ENCODE measurements around the gene CTSD. TPM values are rescaled to one million over a fixed set of nuclear protein-coding genes. Genes with fewer than 3 reads are reported as not detected.
"Not testable (repeated sequence)": the region's sequence is repeated elsewhere in the genome, so short reads cannot be mapped to it uniquely, and the experiment has no call there.

CTSD gene
- 564 TPM for total RNA-seq

- DNase-seq (ENCODE audit: low spot score) (peak; percentile 93), ATAC-seq (peak; percentile 75)
Measured at GRCh38 chr11:1763796-1764661, at the start of gene CTSD. TSS of gene CTSD (minus strand) at chr11:1763927. CDS start at chr11:1763859, 68 bp downstream.

DNA sequence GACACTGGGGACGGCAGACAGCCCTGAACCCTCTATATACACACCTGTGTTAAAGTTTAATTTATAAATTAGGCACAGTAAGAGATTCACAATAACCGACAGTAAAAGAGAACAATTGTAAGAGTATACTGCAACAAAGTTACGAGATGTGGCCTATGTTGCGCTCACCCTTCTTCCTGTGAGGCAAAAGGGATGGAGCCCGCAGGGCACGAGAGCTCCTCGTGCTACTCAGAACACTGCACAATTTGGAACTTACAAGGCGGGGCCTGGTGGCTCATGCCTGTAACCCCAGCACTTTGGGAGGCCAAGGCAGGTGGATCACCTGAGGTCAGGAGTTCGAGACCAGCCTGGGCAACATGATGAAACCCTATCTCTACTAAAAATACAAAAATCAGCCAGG lies 49.6 kb upstream of the CTSD start:
- not testable (repeated sequence) for DNase-seq (ENCODE audit: low spot score); ATAC-seq

DNA sequence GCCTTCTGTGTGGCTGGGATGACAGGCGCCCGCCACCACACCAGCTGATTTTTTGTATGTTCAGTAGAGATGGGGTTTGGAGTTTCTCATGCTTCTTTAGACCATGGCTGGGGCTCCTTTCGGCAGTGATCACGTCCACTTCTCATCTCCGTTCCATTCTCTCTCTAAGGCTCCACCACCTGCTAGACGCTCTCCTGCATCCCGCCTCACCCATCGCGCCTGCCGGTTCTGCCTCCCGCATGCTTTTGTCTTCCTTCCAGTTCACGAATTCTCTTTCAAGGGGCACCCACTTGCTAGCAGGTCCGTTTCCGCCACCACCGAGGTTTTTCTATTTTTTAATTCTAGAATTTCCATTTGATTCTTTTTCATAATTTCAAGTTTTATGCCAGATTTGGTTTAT lies 49.1 kb upstream of the CTSD start:
- ATAC-seq, result no peak
- DNase-seq (ENCODE audit: low spot score), result no peak

DNA sequence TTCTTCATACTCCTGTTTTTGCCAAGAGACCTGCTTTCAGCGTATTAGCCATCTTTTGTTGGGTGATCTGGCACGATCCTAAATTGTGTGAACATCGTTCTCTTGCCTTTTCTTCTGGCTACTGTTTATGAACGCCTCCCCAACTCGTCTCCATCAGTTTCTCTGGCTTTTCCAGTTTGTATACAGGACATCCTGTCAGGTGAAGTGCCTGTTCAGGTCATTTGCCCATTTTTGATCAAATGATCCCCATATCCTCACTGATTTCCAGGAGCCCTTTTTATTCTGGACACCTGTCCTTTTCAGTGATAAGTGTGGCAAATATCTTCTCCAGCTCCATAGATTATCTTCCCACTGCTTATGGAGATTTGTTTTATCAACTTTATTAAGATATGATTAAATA lies 48.5 kb upstream of the CTSD start:
- ATAC-seq (no peak), DNase-seq (ENCODE audit: low spot score) (no peak)

GRCh38 chr11:1810761-1811160 lies 47.0 kb upstream of the CTSD start:
- no peak for ATAC-seq
- no peak for DNase-seq (ENCODE audit: low spot score)

DNA sequence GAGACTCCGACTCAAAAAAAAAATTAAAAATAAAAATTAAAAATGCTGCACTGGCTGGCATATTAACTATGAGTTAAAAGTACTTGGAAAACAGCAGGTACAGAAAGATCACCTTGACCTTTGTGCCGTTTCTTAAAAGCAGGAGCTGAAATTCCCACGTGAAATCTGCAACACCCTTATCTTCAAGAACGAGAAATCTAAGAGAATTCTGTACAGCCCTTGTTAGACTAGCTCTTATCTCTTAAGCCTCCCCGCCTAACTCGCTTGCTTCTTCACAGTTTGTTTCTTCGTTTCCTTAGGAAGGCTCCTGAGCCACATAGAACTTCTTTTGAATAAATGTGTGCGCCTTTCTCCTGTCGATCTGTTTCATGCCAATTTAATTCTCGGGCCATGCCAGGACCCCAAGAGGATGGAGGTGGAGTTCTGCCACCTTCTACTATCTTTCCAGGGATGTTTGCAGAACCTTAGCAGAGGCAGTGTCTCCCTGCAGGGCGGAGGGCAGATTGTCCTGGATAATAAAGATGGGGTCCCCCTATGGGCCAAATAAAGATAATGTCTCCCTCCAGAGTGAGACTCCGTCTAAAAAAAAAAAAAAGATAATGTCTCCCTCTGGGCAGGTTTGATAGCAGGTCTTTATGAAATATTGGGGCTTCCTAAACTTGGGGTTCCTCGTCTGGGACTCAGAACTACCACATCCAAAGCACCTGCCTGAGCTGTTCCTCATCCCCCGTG lies 43.7 kb upstream of the CTSD start:
- DNase-seq (ENCODE audit: low spot score), result no peak
- ATAC-seq, result no peak

DNA sequence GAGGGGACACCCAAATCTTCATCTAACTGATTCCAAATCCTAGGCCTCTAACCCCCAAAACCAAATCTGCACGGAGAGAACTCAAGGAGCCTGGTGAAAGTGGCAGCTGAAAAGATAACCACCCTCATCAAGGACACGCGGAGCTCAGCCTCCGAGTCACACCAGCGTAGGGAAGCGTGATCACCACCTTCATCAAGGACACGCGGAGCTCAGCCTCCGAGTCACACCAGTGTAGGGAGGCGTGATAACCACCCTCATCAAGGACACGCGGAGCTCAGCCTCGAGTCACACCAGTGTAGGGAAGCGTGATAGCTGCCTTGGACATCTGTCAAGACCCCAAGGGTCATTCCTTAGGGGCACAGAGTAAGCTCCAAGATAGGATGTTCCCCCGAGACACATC lies 41.8 kb upstream of the CTSD start:
- DNase-seq (ENCODE audit: low spot score) (no peak), ATAC-seq (no peak)

DNA sequence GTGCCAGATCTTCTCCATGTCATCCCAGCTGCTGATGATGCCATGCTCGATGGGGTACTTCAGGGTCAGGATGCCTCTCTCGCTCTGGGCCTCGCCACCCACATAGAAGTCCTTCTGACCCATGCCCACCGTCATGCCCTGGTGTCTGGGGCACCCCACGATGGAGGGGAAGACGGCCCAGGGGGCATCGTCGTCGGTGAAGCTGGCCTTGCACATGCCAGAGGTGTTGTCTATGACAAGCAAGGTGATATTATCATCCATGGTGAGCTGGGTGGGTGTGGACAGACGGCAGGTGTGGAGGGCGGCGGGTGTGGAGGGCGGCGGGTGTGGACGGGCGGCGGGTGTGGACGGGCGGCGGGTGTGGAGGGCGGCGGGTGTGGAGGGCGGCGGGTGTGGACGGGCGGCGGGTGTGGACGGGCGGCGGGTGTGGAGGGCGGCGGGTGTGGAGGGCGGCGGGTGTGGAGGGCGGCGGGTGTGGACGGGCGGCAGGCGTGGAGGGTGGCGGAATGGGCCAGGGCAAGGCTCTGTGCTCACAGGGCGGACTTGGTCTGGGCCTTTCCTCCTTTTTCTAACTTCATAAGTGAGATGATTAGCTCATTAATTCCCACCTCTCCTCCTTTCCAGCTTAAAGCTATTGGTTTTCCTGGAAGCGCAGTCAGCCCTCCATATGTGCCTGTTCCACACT lies 40.2 kb upstream of the CTSD start:
- DNase-seq (ENCODE audit: low spot score); ATAC-seq: not testable (repeated sequence)

DNA sequence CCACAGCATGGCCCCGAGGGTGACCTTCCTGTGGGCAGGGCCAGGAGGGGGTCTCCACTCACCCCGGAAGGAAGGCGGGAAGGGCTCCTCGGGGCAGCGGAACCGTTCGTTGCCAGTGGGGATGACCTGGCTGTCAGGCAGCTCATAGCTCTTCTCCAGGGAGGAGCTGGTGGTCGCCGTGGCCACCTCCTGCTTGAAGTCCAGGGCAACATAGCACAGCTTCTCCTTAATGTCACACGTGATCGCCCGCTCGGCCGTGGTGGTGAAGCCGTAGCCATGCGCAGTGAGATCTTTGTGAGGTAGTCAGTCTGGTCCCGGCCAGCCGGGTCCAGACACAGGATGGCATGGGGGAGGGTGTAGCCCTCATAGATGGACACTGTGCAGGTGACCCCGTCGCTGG lies 39.5 kb upstream of the CTSD start:
- ATAC-seq (no peak), DNase-seq (ENCODE audit: low spot score) (no peak)

- peak; percentile 24 for DNase-seq (ENCODE audit: low spot score)
- no peak for ATAC-seq
Measured at GRCh38 chr11:1797391-1798125, 33.8 kb upstream of the CTSD start.

- ATAC-seq (no peak), DNase-seq (ENCODE audit: low spot score) (peak; percentile 26)
Measured at GRCh38 chr11:1796413-1797011, 32.8 kb upstream of the CTSD start.

DNA sequence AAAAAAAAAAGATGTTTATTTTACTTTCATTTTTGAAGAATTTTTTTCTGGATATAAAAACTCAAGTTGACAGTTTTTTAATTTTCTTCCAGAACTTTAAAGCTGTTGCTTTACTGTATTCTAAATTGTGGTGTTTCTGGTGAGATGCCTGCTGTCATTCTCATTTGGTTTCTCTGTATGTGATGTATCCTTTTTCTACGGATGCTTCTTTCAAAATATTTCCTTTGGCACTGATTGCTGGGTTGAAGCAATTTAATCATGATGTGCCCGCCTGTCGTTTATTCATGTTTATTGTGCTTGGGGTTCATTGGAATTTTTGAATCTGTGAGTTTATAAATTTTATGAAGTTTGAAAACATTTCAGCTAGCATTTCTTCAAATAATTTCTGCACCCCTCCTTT lies 29.4 kb upstream of the CTSD start:
- DNase-seq (ENCODE audit: low spot score), result no peak
- no peak for ATAC-seq

DNA sequence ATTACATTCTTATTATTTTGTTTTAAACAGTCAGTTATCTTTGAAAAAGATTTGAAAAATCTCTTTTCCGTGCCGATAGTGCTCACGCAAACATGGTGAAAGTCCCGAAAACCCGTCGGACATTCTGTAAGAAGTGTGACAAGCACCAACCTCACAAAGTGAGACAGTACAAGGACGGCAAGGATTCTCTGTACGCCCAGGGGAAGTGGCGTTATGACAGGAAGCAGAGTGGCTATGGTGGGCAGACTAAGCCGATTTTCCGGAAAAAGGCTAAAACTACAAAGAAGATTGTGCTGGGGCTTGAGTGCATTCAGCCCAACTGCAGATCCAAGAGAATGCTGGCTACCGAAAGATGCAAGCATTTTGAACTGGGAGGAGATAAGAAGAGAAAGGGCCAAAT lies 28.7 kb upstream of the CTSD start:
- ATAC-seq (no peak), DNase-seq (ENCODE audit: low spot score) (peak; percentile 18)

DNA sequence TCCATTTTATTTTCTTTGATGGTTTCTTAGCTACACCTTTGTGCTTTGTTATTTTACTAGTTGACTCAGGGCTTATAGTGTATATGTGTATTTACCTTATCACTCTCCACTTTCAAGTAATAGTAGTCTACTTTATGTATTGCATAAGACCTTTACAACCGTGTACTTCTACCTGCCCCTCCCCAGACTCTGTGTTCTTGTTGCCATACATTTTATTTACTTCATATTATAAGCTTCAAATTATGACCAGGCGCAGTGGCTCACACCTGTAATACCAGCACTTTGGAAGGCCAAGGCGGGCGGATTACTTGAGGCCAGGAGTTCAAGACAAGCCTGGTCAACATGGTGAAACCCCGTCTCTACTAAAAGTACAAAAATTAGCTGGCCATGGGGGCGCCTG lies 28.2 kb upstream of the CTSD start:
- no peak for ATAC-seq
- peak; percentile 19 for DNase-seq (ENCODE audit: low spot score)

DNA sequence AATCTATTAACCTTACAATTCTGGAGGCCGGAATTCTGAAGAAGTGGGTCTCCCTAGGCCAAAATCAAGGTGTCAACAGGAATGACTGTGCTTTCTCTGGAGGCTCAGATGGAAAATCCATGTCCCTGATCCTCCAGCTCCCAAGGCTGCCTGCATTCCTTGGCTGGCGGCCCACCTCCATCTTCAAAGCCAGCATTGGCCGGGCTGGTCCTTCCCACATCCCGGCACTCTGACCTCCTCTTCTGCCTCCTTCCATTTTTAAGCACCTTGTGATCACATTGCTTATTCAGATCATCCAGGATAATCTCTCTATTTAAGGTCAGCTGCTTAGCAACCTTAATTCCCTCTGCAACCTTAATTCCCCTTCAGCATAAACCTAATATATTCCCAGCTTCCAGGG lies 22.7 kb upstream of the CTSD start:
- DNase-seq (ENCODE audit: low spot score), result no peak
- ATAC-seq, result no peak

DNA sequence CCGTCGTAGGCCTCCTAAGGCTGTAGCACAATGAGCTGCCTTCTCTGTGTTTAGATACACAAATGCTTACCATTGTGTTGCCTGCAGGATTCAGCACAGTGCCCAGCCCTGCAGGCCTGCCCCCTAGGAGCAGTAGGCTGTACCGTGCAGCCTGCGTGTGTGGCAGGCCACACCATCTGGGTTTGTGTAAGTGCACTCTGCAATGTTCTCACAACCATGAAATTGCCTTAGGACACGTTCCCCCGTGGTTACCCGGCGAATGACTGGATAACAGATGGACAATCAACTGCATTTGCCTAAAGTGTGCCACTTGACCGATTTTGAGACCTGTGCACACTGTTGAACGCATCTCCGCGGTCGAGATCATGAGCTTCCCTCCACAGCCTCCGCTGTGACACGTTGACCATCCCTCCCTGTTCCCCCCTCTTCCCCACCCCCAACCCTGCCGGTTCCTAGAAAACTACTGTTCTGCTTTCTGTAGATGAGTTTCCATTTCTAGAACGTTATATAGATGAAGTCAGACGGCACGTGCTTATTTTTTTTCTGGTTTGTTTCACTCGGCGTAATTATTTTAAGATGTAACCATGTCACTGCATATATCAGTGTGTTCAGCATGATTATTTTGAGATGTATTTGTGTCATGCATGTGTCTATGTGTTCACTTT lies 22.2 kb upstream of the CTSD start:
- ATAC-seq (no peak), DNase-seq (ENCODE audit: low spot score) (peak; percentile 37)

- ATAC-seq, result no peak
- DNase-seq (ENCODE audit: low spot score), result no peak
Measured at GRCh38 chr11:1784761-1785650, 21.3 kb upstream of the CTSD start.

- ATAC-seq (no peak), DNase-seq (ENCODE audit: low spot score) (no peak)
Measured at GRCh38 chr11:1783725-1784529, 20.2 kb upstream of the CTSD start.
